LHCN-M2 (cell line): ENCODE data around the gene CRHR1. TPM values are rescaled to one million over a fixed set of nuclear protein-coding genes. Genes with fewer than 3 reads are reported as not detected.
"Not testable (repeated sequence)": the region's sequence is repeated elsewhere in the genome, so short reads cannot be mapped to it uniquely, and the experiment has no call there.

Experiments used
- DNase-seq: peaks from one replicate; pipeline ENCODE4 v3.0.0-alpha.2; 2012; ENCODE audit warnings: low read depth
- total RNA-seq: library from RNA; depleted of rRNA; stranded (reverse); fragments of >200 nt; gene quantifications from 2 replicates; pipeline ENCODE4 v1.2.3, GENCODE V29; 2014

CRHR1 gene
- total RNA-seq, 1 experiment from 2014 or later, result not detected

DNA sequence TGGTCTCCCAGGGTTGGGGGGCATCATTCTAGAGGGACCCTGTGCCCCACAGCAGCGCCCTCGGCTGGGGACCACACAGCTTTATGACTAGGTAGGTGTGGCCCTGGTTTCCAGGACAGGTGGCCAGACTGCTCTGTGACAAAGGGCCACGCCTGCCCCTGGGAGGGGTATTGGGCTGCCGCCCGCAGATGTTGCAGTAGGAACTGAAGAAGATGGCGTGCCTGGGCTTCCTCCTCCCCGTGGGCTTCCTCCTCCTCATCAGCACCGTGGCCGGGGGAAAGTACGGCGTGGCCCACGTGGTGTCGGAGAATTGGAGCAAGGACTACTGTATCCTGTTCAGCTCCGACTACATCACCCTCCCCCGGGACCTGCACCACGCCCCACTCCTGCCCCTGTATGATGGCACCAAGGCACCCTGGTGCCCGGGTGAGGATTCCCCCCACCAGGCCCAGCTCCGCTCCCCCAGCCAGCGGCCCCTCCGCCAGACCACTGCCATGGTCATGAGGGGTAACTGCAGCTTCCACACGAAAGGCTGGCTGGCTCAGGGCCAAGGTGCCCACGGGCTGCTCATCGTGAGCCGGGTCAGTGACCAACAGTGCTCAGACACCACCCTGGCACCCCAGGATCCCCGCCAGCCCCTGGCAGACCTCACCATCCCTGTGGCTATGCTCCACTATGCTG is 60.7 kb downstream of the CRHR1 start, which contains the start of gene SPPL2C:
SPPL2C (plus strand) TSS at position 187 of the 681 bp plus-strand sequence; CDS start at position 213, 26 bp downstream.
- no peak for DNase-seq

DNA sequence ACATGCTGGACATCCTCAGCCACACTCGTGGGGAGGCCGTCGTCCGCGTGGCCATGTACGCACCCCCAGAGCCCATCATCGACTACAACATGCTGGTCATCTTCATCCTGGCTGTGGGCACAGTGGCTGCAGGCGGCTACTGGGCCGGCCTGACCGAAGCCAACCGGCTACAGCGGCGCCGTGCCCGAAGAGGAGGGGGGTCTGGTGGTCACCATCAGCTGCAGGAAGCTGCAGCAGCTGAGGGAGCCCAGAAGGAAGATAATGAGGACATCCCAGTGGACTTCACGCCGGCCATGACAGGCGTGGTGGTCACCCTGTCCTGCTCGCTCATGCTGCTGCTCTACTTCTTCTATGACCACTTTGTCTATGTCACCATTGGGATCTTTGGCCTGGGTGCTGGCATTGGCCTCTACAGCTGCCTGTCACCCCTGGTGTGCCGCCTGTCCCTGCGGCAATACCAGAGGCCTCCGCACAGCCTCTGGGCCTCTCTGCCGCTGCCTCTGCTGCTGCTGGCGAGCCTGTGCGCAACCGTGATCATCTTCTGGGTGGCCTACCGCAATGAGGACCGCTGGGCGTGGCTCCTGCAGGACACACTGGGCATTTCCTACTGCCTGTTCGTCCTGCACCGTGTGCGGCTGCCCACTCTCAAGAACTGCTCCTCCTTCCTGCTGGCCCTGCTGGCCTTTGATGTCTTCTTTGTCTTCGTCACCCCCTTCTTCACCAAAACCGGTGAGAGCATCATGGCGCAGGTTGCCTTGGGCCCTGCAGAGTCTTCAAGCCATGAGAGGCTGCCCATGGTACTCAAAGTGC is 61.5 kb downstream of the CRHR1 start:
- DNase-seq, result no peak

DNA sequence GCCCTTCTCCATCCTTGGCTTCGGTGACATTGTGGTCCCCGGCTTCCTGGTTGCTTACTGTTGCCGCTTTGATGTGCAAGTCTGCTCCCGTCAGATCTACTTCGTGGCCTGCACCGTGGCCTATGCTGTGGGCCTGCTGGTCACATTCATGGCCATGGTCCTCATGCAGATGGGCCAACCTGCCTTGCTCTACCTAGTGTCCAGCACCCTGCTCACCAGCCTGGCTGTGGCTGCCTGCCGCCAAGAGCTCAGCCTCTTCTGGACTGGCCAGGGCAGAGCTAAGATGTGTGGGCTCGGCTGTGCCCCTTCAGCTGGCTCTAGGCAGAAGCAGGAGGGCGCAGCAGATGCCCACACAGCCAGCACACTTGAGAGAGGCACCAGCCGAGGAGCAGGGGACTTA is 62.1 kb downstream of the CRHR1 start:
- no peak for DNase-seq

DNA sequence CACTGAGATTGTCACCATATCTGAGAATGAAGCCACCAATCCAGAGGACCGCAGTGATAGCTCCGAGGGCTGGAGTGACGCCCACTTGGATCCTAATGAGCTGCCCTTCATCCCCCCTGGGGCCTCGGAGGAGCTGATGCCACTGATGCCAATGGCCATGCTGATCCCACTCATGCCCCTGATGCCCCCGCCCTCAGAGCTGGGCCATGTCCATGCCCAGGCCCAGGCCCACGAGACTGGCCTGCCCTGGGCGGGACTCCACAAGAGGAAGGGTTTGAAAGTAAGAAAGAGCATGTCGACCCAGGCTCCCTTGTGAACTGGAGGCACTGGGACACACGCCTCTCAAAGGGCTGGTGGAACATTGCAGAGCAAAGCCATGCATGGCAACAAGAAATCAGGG is 62.5 kb downstream of the CRHR1 start:
- DNase-seq, result no peak

DNA sequence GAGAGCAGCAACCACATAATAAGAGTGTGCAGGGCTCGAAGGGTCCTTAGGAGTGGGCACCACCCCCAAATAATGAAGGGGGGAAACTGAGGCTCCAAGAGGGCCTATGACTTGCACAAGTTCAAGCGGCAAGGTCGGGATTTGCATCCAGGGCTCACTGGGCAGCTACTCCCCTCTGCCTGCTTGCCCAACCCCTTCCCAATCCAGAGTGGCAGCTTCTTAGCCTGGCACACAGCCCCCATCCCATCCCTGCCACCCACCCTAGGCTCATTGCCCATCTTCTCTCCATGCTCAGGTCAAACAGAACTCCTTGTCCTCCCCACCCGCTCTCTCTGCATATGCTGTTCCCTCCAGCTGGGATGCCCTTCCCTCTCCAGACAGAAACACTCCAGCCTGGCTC is 63.0 kb downstream of the CRHR1 start:
- DNase-seq, result no peak

DNA sequence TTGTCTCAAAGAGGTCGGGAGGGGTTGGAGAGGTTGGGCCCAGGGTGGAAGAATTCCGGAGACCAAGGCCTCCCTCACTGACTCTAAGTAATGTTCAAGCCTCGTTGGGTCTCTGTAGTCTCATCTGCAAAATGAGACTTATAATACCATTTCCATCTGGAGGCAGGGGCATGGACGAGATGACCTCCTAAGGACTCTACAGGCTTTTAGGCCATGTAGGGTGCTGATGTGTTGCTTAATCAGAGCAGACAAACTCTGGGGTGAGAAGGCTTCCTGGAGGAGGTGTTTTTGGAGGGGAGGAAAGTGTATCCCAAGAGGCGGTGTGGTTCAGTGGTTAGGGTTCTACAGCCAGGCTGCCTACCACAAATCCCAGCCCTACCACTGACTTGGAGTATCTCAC is 63.6 kb downstream of the CRHR1 start:
- DNase-seq, result no peak

DNA sequence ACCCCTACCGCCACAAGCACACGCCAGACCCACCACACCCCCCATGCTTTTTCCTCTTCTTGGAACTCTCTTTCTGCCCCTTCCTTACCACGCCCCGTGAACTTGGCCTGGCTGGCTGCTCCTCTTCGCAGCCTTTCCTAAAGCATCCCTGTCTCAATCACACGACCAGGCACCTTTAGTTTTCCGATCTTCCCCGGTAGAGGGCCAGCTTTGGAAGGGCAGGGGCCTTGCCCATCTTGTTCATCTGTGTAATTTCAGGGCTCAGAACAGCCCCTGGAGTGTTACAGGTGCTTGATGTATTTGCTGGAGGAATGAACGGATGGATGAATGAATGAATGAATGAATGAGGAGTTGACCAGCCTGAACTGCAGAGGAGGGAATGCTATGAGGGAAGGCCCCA is 64.3 kb downstream of the CRHR1 start:
- DNase-seq, result no peak

DNA sequence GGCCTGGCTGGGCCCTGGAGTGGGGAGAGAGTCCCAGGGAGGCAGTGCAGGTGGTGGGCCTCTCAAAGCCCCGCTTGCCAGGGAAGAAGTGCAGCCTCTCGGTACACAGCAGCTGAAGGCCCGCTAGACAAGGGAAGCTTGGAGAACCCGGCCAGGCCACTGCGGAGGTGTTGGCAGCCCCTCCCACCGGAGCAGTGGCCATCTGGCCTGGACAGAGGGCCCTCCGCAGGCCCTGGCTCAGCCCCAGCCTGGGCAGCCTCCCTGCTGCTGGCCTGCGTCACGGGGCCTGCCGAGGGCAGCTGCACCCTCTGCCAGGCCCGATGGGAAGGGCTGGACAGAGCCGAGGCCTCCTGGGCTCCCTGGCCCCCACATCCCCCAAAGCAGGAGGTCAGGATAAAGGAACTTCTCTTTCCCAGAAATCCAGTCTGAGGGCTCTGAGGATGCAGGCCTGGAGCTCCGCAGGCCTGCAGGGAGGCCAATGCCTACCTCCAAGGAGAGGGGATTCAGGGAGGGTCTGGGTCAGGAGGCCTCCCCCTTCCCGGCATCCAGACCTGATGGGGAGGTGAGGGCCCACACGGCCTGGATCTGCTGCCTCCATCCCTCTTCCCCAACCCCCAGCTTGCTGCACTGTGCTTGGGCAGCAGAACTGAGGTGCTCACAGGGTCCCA is 64.9 kb downstream of the CRHR1 start:
- no peak for DNase-seq

DNA sequence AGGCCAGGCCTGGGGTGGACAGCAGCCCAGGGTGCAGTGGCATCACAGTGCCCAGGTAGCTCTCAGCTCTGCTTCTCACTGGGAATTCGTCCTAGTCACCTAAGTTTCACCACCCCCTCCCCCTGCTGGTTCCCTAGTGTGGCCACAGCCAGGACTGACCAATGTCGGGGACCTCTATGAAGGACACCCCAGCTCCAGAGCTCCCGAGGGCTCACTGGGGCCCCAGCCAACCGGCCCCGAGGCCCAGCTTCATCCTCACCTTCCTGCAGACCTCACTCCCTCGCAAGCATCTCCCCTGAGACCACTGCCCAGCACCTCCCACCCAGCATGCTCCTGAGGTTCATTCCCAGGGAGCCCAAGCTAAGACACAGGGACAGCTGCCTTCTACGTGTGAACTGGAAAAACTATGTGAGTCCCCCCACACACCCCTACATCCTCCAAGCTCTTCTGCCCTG is 65.4 kb downstream of the CRHR1 start:
- DNase-seq, result no peak

DNA sequence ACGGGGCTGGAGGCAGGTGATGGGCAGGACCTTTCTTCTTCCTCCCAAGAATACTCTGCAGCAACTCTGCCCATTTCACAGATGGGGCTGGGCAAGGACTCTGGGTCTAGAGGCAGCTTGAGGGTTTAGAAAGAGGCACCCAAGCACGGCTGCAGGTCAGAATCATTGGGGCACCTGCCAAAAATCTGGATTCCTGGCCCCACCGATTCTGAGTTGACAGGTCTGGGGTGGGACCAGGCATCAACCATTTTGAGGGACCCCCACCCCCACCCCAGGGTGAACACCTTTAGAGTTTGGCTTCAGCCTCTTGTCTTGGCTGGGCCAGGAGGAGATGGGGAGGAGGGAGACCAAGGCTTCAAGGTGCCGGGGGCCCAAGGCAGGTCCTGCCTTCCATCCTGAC is 65.9 kb downstream of the CRHR1 start:
- no peak for DNase-seq

DNA sequence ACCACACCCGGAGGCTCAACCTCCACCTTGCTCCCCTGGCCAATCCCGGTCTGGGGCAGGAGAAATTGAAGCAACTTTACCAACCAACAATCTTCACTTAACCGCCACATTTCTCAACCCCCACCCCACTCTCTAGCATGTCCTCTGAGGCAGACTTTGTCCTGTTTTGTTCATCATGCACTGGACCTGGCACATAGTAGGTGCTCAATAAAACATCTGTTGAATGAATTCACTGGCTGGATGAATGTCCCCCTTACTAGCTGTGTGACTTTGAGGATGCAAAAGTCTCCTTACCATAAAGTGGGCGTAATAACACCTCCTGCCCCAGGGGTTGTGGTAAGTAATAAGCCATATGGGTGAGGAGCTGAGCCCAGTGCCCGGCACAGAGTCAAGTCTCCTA is 66.3 kb downstream of the CRHR1 start:
- no peak for DNase-seq

DNA sequence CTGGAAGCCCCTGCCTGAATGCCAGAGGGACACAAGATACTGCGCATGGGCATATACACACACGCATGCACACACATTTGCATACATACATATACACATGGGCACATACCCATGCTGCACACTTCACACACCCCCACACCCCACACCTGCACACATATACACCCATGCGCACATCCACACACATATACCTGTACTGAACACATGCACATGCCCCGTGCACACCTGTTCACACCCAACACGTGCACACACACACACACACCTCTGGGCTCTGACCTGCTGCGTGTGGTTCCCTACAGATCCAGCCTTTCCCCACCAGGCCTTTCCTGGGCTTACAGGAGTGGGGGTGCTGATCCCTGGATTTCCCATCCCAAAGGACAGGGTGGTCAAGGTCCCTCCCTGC is 66.9 kb downstream of the CRHR1 start:
- no peak for DNase-seq

DNA sequence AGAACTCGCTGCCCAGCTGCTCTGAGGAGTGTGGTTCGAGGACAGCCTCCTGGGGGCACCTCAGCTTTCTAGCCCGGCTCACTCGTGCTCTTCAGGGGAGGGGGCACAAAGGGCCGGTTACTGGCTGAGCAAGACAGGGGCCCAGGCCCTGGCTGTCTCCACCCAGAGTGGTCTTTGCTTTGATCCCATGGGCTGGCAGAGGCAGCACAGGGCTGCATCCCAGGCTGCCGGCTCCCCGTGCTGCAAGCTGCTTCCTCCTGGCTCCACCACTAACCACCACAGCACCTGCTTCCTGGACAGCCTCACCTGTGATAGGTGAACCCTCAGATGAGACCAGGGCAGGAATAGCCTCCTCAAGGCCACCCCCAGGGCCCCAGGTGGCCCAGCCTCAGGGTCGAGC is 67.3 kb downstream of the CRHR1 start:
- DNase-seq, result no peak

DNA sequence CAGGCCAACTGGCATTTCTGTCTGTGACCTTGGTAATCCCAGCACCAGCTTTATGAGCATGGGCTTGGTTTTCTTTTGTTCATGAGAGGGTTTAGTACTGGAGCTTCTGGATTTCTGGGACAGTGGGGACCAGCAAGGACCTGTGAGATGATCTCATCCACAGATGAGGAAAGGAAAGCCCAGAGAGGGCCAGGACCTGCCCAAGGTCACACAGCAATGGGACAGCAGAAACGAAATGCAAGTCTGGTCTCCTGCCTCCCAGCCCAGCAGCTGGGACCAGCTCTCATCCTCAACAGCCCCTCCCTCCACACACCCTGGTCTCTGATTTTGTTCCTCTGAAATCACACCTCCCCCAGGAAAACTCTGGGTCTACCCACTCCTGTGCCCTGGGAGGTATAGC is 67.8 kb downstream of the CRHR1 start:
- DNase-seq, result no peak

DNA sequence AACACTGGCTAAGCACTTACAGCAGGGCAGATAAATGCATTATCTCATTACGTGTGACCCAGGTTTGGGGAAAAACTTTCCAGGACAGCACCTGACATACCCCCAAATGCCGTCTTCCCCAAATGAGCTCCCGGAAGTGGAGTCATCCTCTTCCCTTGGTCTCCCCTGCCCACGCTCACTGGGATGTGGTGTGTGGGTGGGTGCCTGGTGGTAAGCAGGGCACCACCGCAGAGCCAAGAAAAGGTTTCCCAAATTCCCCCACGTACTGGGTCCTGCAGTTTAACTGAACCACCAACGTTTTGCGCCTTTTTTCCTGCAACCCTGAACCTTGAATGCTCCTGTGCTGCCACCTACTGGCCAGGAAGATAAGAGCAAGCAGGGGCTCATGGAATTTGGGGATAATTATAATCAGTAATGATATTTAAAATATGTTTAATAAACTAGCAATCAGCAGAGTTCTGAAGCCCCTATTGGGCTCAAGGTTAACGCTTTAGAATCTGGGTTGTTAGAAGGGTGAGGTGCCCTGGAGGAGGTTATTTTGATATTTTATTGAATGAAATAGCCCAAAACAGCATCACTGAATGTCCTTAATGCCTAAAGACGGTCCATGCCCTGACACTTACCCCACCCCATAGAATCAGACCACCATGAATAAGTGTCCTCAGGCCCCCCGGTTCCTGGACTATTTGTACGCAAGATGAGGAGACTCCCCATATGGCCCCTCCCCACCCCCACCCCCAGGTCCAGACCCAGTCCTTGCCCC is 68.6 kb downstream of the CRHR1 start:
- peak; percentile 40 for DNase-seq

DNA sequence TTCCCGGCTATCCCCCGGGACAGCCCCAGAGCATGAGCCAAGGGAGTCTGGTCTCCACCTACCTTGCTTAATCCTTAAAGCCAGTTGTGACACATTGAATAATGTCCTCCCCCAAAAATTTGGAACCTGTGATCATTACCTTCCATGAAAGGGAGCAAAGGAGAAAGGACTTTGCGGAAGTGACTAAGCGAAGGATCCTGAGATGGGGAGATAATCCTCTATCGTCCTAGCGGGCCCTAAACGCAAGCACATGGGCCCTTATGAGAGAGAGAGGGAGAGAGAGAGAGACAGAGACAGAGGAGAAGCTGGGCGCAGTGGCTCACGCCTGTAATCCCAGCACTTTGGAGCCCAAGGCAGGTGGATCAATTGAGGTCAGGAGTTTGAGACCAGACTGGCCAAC is 70.1 kb downstream of the CRHR1 start:
- DNase-seq, result no peak

DNA sequence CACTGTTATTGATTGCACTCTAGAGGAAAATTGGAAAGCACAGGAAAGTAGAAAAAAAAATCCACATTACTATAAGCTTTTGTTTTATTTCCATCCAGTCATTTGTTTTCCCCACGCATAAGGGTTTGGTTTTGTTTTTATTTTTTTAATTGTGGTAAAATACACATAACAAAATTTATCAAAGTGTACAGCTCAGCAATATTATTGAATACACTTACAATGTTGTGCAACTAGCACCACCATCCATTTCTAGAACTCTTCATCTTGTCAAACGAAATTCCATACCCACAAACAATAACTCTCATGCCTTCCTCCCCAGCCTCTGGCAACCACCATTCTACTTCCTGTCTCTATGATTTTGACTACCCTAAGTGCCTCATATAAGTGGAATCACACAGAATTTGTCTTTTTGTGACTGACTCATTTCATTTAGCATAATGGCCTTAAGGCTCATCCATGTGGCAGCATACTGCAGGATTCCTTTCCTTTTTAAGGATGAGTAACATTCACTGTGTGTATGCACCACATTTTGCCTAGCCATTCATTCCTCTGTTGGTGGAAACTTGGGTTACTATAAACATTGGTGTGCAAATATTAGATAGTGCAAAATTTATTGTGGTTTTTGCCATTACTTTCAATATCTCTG is 71.7 kb downstream of the CRHR1 start:
- no peak for DNase-seq

DNA sequence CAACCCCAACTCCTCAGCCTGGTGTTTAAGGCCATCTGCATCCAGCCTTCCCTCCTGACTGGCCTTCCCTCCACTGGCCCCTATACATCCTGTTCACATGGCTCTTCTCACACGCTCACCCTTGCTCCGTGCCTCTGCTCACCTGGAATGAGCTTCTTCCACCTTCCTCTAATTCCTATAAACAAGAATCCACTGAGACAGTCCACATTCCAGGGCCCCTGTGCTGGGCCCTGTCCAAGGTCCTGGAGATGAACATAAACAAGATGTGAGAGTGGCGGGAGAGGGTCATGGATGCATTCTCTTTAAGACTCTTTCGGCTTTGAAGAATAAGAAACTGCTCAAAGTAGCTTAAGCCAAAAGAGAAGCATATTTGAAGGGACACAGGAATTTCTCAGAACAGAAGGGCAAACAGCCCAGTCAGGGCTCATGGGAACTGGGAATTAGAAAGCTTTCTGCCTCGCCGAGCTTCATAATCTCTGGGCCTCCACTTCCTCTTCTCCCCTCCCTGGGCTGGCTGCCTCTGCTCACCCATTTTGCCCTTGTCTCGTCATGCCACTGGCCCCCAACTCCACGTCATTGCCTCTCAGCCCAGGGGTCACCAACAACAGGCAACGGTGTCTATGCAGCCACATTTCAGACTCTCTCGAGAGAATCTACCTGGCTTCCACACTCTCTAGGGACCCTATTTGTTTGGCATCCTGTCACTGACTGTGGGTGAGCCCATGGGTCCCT is 74.0 kb downstream of the CRHR1 start:
- DNase-seq, result peak; percentile 5

DNA sequence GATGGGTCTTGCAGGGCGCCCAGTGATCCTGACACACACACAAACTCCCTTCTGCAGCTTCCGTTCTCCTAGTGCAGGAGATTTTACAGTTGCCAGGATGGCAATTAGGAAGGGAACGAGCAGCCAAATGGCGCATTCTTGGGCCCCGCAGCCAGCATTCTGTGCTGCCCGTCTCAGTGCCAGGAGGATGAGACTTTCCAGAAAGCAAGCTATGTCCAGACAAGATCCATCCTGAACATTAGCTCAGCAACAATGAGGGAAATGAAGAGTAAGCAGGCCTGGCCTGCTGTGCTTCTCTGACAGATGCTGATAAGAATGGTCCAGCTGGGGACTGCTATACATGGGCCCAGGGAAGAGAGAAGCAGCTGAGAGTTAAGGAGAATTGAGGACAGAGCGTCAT is 77.0 kb downstream of the CRHR1 start:
- DNase-seq, result no peak

DNA sequence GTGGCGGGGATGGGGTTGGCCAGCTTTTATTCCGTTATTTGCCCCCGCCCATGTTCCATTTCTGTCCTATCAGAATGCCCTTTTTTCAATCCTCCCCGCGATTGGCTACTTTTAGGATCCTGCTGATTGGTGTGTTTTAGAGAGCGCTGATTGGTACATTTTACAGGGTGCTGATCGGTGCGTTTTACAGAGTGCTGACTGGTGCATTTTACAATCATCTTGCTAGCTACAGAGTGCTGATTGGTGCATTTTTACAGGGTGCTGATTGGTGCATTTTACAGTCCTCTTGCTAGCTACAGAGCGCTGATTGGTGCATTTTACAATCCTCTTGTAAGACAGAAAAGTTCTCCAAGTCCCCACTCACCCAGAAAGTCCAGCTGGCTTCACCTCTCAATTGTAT is 78.0 kb downstream of the CRHR1 start:
- not testable (repeated sequence) for DNase-seq
